ENCODE measurements around the gene SLC27A5. TPM values are rescaled to one million over a fixed set of nuclear protein-coding genes. Genes with fewer than 3 reads are reported as not detected.

Gene SLC27A5
- total and polyA plus RNA-seq, 9 of the 15 experiments (the other 6 are each of a cell fraction or from before 2014, with no cell fraction given) = 42.2 to 318 (median 64.7) TPM

- TF ChIP-seq ZNF277 (CRISPR knock-in tag; IDR thresholded peaks at IDR 0.05; ENCODE audit: borderline replicate concordance) = no peak
- no peak for TF ChIP-seq BRD9 (IDR thresholded peaks at IDR 0.05; ENCODE audit: low read depth, partially characterized antibody)
- TF ChIP-seq MITF (IDR thresholded peaks at IDR 0.05) = no peak
- no peak for TF ChIP-seq NR0B1 (IDR thresholded peaks at IDR 0.05; ENCODE audit: partially characterized antibody)
- no peak for TF ChIP-seq CBX2 (IDR thresholded peaks at IDR 0.05; ENCODE audit: insufficient read depth, low read length, poor library complexity, severe bottlenecking)
- TF ChIP-seq ZNF79 (CRISPR knock-in tag; IDR thresholded peaks at IDR 0.05; ENCODE audit: low read depth) = no peak
- peak; percentile 94 for TF ChIP-seq ELF2 (CRISPR knock-in tag; IDR thresholded peaks at IDR 0.05)
- peak; percentile 91; the same call in 1 of the 2 replicates for TF ChIP-seq ZBTB7A (IDR thresholded peaks at IDR 0.05; ENCODE audit: borderline replicate concordance, control insufficient read depth, low read depth, low read length)
- peak; percentile 88 for TF ChIP-seq ETV1 (tag; conservative IDR thresholded peaks at IDR 0.05; ENCODE audit: low read depth)
- peak in 1 of 2 experiments; percentile 13; a peak in 1 of 4 replicates for TF ChIP-seq RAD21 (CRISPR knock-in tag; conservative IDR thresholded peaks at IDR 0.05 in 1 of 2, IDR thresholded peaks at IDR 0.05 in 1 of 2)
- peak; percentile 71; the same call in 1 of the 2 replicates for TF ChIP-seq ZNF263 (CRISPR knock-in tag; IDR thresholded peaks at IDR 0.05; ENCODE audit: borderline replicate concordance)
- TF ChIP-seq ZBED1 (IDR thresholded peaks at IDR 0.05) = peak; percentile 84; the same call in 1 of the 2 replicates
- no peak for TF ChIP-seq PREB (CRISPR knock-in tag; IDR thresholded peaks at IDR 0.05)
- TF ChIP-seq U2AF2 (optimal IDR thresholded peaks at IDR 0.05; ENCODE audit: low read depth, low read length) = no peak
- TF ChIP-seq ELF4 (CRISPR knock-in tag; IDR thresholded peaks at IDR 0.05) = peak; percentile 96
- peak; percentile 27 for TF ChIP-seq OTX1 (CRISPR knock-in tag; IDR thresholded peaks at IDR 0.05)
- no peak for TF ChIP-seq ZNF174 (CRISPR knock-in tag; IDR thresholded peaks at IDR 0.05)
- peak; percentile 57; the same call in 1 of the 2 replicates for TF ChIP-seq RNF2 (IDR thresholded peaks at IDR 0.05)
- peak; percentile 73; the same call in 1 of the 2 replicates for TF ChIP-seq ZNF740 (CRISPR knock-in tag; IDR thresholded peaks at IDR 0.05)
- TF ChIP-seq ZNF740 (tag; IDR thresholded peaks at IDR 0.05) = no peak
- peak; percentile 98 for TF ChIP-seq ELF1 (tag; IDR thresholded peaks at IDR 0.05)
These were observed 42.9 kb upstream of the SLC27A5 start, which contains the start of gene CHMP2A (continued) for GRCh38 chr19:58554494-58555368.

Data from K562 (cell line).